Inferior parietal cortex (tissue), 1 donor: ENCODE measurements around the gene ZNF304.
"Not testable (repeated sequence)": the region's sequence is repeated elsewhere in the genome, so short reads cannot be mapped to it uniquely, and the experiment has no call there.

ENCODE experiments used
- DNase-seq: peaks from one replicate; pipeline ENCODE4 v3.0.0-alpha.2; 2016; ENCODE audit errors: extremely low spot score

Gene ZNF304

DNA sequence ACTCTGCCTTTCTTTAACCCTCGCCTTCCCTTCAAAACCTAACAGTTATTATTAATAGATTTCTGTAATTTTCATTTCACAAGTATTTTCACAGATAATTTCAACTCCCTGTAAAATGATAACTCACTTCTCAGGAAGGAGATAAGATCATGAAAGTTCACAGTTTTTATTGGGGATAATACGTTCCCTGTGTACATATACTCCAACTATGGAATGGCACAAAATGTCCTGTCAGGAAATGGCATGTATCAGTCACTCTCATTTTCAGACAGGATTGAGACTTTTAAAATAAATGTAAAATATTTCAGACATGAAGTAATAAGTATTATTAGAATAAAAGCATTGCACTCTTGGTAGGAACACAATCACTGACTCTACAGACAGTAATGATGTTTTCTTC lies 11.3 kb downstream of the ZNF304 start:
- no peak for DNase-seq

DNA sequence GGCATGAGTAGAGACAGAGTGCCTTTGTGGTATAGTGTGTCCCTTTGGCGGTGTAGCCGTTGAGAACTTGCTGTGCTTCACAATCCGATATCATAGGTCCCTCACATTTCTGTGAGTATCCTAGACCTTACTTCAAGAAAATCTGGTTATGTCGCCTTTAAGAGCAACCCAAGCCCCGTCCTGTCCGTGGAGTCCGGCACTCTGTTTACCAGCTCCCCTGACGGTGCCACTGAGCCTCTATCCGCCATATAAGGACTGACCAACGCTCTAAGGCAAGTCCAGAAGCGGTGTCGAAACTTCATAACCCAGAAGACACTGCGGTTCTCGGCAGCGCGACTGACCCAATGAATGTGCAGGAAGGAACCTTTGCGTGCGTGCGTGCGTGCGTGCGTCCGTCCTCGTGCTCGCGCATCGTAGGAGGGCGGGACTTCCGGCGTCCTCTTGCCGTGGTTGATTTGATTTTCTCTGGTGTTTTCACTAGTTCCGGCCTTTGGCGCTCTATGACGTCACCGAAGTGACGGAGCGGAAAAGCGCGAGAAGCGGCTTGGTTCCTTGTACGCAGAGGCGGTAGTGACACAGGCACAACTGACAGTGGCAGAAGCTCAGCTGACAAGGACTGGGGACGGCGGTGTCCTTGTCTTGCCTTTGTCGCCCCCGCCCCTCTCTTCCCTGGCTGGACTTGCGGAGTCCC lies 12.1 kb downstream of the ZNF304 start, which contains the start of the genes TRAPPC2B and ZNF547:
TSS of gene TRAPPC2B (plus strand) at position 555 of the 691 bp plus-strand sequence. CDS start 1,283 bp downstream, outside the sequence.
TSS of gene ZNF547 (plus strand) at position 555 of the 691 bp plus-strand sequence. CDS start 5,005 bp downstream, outside the sequence.
- DNase-seq, result peak; percentile 98

DNA sequence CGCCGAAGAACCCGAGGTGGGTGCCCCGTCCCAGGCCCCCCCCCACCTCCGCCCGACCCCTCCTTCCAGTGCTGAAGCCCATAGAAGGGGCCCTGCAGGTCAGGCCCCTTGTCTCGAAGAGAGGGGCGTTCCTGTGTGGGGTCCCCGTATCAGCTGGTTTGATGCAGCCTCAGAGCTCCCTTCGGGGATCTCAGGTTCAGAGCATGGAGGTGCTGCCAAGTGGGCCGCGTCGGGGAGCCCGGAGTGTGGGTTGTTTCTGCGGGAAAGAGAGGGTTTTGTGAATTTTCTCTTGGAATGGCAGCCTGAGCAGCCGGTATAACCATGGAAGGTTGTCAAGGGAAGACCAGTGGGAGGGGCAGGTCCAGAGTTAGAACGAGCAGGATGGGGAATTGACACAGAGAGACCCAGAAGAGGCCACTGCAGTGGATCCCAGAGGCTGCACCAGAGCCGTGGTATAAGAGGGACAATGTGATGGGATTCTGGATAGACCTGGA lies 12.7 kb downstream of the ZNF304 start:
- DNase-seq, result no peak

DNA sequence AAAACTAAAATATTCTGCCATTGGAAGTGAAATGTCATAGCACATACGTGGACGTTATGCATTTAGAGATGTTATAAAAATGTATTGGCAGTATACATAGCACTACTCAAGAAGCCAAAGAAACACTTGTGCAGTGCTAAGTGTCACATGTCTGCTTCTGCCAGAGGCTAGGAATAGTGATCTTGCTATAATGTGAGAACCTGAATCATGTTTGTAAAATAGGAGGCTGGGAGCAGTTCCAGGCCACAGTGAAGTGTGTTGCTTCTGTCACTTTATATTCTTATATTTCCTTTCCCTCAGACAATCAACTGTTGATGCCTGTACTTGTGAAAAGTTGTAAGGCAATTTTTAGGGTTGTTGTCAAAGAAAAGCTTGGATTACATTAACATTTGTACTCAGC lies 15.7 kb downstream of the ZNF304 start:
- DNase-seq, result no peak

DNA sequence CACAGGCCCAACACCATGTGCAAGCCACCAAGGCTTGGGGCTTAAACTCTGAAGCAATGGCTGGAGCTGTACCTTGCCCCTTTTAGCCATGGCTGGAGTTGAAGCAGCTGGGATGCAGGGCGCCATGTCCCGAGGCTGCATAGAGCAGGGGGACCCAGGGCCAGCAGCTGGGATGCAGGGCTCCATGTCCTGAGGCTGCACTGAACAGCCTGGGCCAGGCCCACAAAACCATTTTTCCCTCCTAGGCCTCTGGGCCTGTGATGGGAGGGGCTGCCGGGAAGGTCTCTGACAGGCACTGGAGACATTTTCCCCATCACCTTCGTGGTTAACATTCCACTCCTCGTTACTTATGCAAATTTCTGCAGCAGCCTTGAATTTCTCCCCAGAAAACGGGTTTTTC lies 23.1 kb downstream of the ZNF304 start:
- DNase-seq, result no peak

DNA sequence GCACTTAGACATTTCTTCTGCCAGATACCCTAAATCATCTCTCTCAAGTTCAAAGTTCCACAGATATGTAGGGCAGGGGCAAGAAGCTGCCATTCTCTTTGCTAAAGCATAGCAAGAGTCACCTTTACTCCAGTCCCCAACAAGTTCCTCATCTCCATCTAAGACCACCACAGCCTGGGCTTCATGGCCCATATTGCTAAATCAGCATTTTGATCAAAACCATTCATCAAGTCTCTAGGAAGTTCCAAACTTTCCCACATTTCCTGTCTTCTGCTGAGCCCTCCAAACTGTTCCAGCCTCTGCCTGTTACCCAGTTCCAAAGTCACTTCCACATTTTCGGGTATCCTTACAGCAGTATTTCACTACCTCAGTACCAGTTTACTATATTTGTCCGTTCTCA lies 23.6 kb downstream of the ZNF304 start:
- DNase-seq, result not testable (repeated sequence)

DNA sequence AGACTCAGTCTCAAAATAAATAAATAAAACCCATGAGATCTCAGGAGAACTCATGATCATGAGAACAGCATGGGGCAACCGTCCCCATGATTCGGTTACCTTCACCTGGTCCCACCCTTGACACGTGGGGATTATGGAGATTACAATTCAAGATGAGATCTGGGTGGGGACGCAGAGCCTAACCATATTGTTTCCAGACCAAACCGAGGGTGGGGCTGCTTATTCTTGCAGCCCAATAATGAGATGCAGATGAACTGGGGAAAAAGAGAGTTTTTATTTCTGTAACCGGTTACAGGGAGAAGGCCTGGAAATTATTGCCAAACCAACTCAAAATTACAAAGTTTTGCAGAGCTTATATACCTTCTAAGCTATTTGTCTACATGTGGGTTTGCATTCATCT lies 25.1 kb downstream of the ZNF304 start:
- no peak for DNase-seq

DNA sequence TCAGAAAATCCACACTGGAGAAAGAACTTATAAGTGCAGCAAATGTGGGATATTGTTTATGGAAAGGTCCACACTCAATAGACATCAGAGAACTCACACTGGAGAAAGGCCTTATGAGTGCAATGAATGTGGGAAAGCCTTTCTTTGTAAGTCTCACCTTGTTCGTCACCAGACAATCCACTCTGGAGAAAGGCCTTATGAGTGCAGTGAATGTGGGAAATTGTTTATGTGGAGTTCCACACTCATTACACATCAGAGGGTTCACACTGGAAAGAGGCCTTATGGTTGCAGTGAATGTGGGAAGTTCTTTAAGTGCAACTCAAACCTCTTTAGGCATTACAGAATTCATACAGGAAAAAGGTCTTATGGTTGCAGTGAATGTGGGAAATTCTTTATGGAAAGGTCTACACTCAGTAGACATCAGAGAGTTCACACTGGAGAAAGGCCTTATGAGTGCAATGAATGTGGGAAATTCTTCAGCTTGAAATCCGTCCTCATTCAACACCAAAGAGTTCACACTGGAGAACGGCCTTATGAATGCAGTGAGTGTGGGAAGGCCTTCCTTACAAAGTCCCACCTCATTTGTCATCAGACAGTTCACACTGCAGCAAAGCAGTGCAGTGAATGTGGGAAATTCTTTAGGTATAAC lies 26.6 kb downstream of the ZNF304 start:
- no peak for DNase-seq

DNA sequence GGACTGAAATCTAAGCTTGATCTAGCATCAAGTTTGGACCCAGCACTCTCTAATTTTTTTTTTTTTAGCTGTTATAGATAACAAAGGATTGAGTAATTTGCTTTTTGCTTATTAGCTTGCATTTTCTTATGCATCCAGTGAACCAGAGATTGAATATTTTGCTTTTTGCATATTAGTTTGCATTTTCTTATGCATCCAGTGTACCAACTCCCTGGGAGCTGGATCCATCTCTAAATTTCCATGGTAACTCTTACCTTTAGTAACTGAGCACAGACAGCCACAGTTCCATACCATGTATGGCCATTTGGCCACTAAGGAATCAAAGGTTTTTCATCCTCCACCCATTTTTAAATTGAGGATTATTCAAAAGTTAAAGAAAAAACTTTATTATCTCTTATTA lies 29.9 kb downstream of the ZNF304 start:
- no peak for DNase-seq

DNA sequence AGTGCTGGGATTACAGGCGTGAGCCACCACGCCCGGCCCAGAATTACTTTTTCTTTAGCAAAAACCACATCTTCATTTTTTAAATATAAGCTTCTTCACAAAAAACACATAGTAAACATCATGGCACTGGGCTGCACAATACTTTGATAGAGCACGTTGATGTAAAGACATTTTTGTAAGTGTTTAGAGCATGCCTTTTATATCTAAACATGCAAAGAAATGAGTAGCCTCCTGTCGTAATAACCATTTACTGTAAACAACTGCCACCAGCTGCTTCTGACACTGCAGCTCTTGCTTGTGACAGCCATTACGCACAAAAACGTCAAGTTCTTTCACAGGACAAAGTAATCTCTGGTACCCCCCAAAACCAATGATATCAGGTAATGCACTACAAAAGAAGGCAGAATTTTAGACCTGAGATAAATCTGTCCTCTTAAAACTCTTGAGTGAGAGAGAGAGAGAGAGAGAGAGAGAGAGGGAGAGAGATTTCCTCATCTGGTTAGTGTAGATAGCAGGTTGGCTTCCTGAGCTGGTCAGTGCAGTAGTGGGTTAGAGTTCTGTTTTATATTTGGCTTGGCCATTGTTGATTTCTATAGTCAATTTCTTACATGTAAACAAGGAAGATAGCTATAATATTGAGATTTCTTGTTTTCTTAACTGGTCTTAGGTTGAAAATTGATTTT lies 31.9 kb downstream of the ZNF304 start:
- no peak for DNase-seq

DNA sequence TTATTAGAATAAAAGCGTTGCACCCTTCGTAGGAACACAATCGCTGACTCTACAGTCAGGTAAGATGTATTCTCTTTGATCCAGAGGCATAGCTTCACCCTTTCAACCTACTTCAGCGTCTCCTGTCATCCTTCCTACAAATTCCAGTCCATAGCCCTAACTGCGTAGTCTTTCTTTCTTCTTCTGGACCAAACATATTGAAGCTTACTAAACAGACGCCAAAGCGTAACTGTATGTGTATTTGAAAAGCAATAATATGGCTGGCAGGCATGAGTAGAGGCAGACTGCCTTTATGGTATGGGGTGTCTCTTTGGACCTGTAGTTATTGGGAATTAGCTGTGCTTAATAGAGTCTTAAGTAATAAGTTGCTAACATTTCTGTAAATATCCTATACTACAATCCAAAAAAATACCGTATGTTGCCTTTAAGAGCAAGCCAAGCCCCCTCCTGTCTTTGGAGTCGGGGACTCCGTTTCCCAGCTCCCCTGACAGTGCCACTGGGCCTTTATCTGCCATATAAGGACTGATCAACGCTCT lies 38.2 kb downstream of the ZNF304 start:
- no peak for DNase-seq

DNA sequence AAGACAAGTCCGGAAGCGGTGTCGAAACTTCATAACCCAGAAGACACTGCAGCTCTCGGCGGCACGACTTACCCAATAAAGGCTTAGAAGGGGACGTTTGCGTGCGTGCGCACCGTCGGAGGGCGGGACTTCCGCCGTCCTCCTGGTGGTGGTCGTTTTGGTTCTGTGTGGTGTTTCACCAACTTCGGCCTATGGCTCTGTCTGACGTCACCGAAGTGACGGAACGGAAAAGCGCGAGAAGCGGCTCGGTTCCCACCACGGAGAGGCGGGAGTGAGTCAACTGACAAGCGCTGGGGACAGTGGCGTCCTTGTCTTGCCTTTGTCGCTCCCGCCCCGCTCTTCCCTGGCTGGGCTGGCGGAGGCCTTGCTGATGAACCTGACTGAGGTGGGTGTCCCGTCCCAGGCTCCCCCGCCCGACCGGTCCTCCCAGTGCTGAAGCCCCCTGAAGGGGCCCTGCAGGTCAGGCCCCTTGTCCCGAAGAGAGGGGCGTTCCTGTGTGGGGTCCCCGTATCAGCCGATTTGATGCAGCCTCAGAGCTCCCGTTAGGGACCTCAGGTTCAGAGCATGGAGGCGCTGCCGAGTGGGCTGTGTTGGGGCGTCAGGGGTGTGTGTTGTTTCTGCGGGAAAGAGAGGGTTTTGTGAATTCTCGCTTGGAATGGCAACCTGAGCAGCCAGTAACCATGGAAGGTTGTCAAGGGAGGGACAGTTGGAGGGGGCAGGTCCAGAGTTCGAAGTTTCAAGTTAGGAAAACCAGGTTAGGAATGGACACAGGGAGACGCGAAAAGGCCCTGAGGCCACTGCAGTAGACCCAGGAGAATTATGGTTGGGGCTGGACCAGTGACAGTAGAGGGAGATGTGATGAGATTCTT lies 38.9 kb downstream of the ZNF304 start, which contains the start of gene ZNF548:
TSS of gene ZNF548 (plus strand) at position 125 of the 869 bp plus-strand sequence. CDS start at position 371, 246 bp downstream.
- DNase-seq, result peak; percentile 99

DNA sequence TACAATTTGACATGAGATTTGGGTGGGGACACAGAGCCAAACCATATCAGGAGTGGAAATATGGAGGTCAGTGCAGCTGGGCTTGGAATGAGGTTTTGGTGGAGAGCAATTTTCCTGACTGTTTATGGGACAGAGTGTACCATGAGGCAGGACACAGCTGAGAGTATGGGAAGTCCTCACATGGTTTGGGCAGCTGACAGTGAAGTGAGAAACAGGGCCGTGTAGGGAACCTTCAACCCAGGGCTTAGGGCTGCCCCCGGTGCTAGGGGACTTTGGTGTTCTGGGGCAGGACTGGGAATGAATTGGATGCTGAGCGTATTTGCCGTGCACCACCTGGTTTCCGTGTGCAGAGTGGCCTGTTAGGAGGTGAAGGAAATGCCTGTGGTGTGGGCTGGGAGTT lies 44.6 kb downstream of the ZNF304 start:
- DNase-seq, result no peak

DNA sequence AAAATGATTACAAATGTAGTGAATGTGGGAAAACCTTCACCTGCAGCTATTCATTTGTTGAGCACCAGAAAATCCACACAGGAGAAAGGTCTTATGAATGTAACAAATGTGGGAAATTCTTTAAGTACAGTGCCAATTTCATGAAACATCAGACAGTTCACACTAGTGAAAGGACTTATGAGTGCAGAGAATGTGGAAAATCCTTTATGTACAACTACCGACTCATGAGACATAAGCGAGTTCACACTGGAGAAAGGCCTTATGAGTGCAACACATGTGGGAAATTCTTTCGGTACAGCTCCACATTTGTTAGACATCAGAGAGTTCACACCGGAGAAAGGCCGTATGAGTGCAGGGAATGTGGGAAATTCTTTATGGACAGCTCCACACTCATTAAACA lies 47.8 kb downstream of the ZNF304 start:
- no peak for DNase-seq

DNA sequence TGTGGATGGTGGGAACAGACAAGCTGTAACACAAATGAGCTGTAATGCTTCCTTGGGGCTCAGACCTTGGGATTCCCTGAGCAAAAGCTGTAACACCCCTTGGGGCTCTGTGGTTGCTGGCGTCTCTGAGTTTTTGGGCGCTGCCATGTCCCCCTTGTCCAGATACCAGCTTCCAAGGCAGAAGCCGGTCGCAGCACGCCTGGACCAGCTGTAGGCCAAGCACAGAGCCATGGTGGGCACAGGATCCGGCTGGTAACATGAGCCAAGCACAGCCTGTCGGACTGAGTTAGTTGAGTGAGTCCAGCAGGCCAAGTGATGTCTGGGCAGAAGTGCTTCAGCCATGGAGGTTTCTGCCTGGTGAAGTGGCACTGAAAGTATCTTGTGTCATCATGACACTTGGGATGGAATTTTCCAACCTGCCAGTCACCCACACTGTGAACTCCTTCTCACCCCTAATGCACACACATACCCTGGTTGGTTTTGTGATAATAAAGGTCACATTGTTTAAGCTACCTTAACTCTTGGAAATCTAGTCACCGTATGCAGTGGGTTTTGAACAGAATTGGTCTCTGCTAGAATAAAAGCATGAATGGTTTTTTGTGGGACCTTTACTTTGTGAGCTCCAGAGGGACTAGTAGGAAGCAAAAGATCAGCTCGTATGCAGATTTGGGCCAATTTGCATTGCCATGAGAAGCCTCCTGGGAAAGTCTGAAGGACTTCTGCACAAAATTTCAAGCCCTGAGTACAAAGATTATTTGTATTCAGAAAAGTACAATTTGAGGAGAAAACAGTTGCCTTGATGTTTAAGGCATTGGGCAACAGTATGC lies 52.9 kb downstream of the ZNF304 start:
- DNase-seq, result no peak

DNA sequence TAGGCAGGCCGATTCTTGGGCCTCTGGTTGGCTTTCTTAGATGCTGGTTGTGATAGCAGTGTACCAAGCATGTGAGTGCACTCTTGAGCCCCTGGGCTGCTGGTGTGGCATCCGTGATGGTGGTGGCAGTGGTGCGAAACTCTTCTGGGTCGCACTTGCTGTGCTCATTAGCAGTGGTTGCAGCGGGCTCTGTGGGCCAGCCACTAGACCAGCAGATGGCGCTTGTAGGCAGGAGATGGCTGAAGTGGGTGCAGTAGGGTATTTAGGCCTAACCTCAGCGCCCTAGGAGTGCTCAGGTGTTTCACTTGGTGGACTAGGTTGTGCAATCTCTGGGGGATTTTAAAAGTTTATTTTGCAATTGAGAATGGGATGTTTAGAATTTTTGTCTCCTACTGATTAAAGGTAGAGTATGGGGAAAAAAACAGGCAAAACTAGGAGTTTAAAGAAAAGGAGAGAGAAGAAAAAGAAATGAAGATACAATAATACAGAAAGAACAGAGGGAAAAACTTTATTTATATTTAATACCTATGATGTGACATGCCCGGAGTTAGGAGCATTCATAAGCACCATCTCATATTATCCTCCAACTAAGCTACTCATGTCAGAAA lies 55.5 kb downstream of the ZNF304 start:
- DNase-seq, result peak; percentile 14
